ENCODE results near the gene ANO4. TPM values are rescaled to one million over a fixed set of nuclear protein-coding genes. Genes with fewer than 3 reads are reported as not detected.

ANO4 gene
- total and polyA plus RNA-seq, 5 donors from 2014 or later = not detected

GRCh38 chr12:100778967-100779590 lies 15.5 kb upstream of the ANO4 start:
- no peak for DNase-seq
- Mint-ChIP-seq H3K9me3 (peaks cover 0 to 4% (median 0%) of the 10 kb centered on the region in 7 donors), H3K4me1 (no peaks in the 10 kb centered on the region), H3K27me3 (peaks cover 5% of the 10 kb centered on the region), H3K27ac (no peak overlapping the region), H3K4me3 (no peak overlapping the region), H3K36me3 (no peaks in the 10 kb centered on the region)
- Histone ChIP-seq H3K36me3 (ENCODE audit: control insufficient read depth, insufficient read depth, low read length) (no peaks in the 10 kb centered on the region), H3K4me1 (ENCODE audit: control insufficient read depth, insufficient read depth, low read length, poor library complexity, severe bottlenecking) (no peaks in the 10 kb centered on the region), H3K27me3 (ENCODE audit: control insufficient read depth, insufficient read depth, low read length) (no peaks in the 10 kb centered on the region), H3K4me3 (ENCODE audit: low read depth, low read length) (no peak overlapping the region), H3K9me3 (ENCODE audit: control insufficient read depth in 2 of 2, low read length in 2 of 2) (no peaks in the 10 kb centered on the region), H3K27ac (ENCODE audit: insufficient read depth, low read length, poor library complexity, severe bottlenecking) (no peak overlapping the region)
- ATAC-seq (ENCODE audit: low read depth in 2 of 2) = no peak

DNA sequence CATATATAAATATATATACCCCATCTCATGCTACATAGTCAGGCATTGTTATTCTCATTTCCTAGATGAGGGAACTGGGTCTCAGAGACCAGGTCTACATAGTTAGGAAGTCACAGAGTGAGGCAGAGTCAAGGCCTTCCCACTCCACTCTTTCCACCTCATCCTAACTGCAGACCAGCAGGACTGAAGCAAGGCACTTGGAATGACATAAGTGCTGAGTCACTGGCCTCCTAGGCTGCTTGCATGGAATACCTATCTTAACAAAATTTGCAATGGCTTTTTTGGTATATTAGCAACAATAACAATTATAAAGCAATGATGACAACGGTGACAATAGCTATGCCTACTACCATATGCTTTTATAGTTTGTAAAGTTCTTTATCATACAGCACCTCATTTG lies 5.4 kb upstream of the ANO4 start:
- ATAC-seq (ENCODE audit: low read depth in 2 of 2) (no peak), DNase-seq (no peak)
- H3K27me3 ChIP-seq (ENCODE audit: control insufficient read depth, insufficient read depth, low read length) = no peaks in the 10 kb centered on the region
- Mint-ChIP-seq H3K36me3 (no peaks in the 10 kb centered on the region), H3K4me1 (no peaks in the 10 kb centered on the region), H3K4me3 (no peak overlapping the region), H3K27me3 (no peaks in the 10 kb centered on the region), H3K9me3 (peaks cover 0 to 5% (median 2%) of the 10 kb centered on the region in 7 donors), H3K27ac (no peak overlapping the region)
- H3K36me3 ChIP-seq (ENCODE audit: control insufficient read depth, insufficient read depth, low read length) = no peaks in the 10 kb centered on the region
- no peaks in the 10 kb centered on the region for H3K4me1 ChIP-seq (ENCODE audit: control insufficient read depth, insufficient read depth, low read length, poor library complexity, severe bottlenecking)
- no peaks in the 10 kb centered on the region for H3K9me3 ChIP-seq (ENCODE audit: control insufficient read depth in 2 of 2, low read length in 2 of 2)
- H3K27ac ChIP-seq (ENCODE audit: insufficient read depth, low read length, poor library complexity, severe bottlenecking) = no peak overlapping the region
- H3K4me3 ChIP-seq (ENCODE audit: low read depth, low read length) = no peak overlapping the region

GRCh38 chr12:100789975-100790374 lies 4.6 kb upstream of the ANO4 start:
- Mint-ChIP-seq H3K4me1 (no peaks in the 10 kb centered on the region), H3K27ac (no peak overlapping the region), H3K4me3 (no peak overlapping the region), H3K27me3 (no peaks in the 10 kb centered on the region), H3K36me3 (no peaks in the 10 kb centered on the region), H3K9me3 (peaks cover 0 to 5% (median 2%) of the 10 kb centered on the region in 7 donors)
- ATAC-seq (ENCODE audit: low read depth in 2 of 2) = no peak
- no peaks in the 10 kb centered on the region for H3K4me1 ChIP-seq (ENCODE audit: control insufficient read depth, insufficient read depth, low read length, poor library complexity, severe bottlenecking)
- H3K27me3 ChIP-seq (ENCODE audit: control insufficient read depth, insufficient read depth, low read length) = peaks cover 1% of the 10 kb centered on the region
- H3K27ac ChIP-seq (ENCODE audit: insufficient read depth, low read length, poor library complexity, severe bottlenecking) = no peak overlapping the region
- no peak overlapping the region for H3K4me3 ChIP-seq (ENCODE audit: low read depth, low read length)
- H3K36me3 ChIP-seq (ENCODE audit: control insufficient read depth, insufficient read depth, low read length) = no peaks in the 10 kb centered on the region
- DNase-seq = no peak
- H3K9me3 ChIP-seq (ENCODE audit: control insufficient read depth in 2 of 2, low read length in 2 of 2) = no peaks in the 10 kb centered on the region

- Mint-ChIP-seq H3K4me3 (no peak overlapping the region), H3K27me3 (no peaks in the 10 kb centered on the region), H3K36me3 (no peaks in the 10 kb centered on the region), H3K4me1 (no peaks in the 10 kb centered on the region), H3K9me3 (peaks cover 0 to 5% (median 2%) of the 10 kb centered on the region in 7 donors), H3K27ac (no peak overlapping the region)
- H3K4me3 ChIP-seq (ENCODE audit: low read depth, low read length) = no peak overlapping the region
- H3K27ac ChIP-seq (ENCODE audit: insufficient read depth, low read length, poor library complexity, severe bottlenecking) = no peak overlapping the region
- H3K9me3 ChIP-seq (ENCODE audit: control insufficient read depth in 2 of 2, low read length in 2 of 2) = no peaks in the 10 kb centered on the region
- peaks cover 2% of the 10 kb centered on the region for H3K27me3 ChIP-seq (ENCODE audit: control insufficient read depth, insufficient read depth, low read length)
- H3K4me1 ChIP-seq (ENCODE audit: control insufficient read depth, insufficient read depth, low read length, poor library complexity, severe bottlenecking) = no peaks in the 10 kb centered on the region
- no peaks in the 10 kb centered on the region for H3K36me3 ChIP-seq (ENCODE audit: control insufficient read depth, insufficient read depth, low read length)
- ATAC-seq (ENCODE audit: low read depth in 2 of 2) = no peak
- no peak for DNase-seq
Measured at GRCh38 chr12:100790552-100790951, 4.0 kb upstream of the ANO4 start.

DNA sequence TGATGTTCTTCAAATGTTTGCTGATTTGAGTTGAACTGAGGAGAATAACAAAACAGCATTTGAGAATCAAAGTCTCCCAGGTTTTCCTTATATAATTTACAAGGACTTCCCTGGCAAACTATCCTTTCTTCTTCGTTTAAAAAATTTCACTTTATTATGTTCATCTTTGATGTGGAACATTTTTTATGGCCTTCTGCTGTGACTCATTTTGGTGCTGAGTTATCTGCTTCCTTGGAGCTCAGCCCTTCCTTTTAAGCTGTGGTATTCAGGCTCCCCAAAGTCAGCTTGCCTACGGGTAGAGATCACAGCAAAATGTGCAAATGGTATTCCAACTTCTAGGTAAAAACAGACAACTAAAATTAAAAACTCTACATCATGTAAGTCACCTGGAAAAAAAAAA lies 1.4 kb upstream of the ANO4 start:
- Histone ChIP-seq H3K4me3 (ENCODE audit: low read depth, low read length) (no peak overlapping the region), H3K4me1 (ENCODE audit: control insufficient read depth, insufficient read depth, low read length, poor library complexity, severe bottlenecking) (no peaks in the 10 kb centered on the region), H3K9me3 (ENCODE audit: control insufficient read depth in 2 of 2, low read length in 2 of 2) (no peaks in the 10 kb centered on the region), H3K36me3 (ENCODE audit: control insufficient read depth, insufficient read depth, low read length) (no peaks in the 10 kb centered on the region), H3K27me3 (ENCODE audit: control insufficient read depth, insufficient read depth, low read length) (peaks cover 2% of the 10 kb centered on the region), H3K27ac (ENCODE audit: insufficient read depth, low read length, poor library complexity, severe bottlenecking) (no peak overlapping the region)
- Mint-ChIP-seq H3K9me3 (peaks cover 0 to 5% (median 0%) of the 10 kb centered on the region in 7 donors), H3K36me3 (no peaks in the 10 kb centered on the region), H3K27me3 (no peaks in the 10 kb centered on the region), H3K27ac (no peak overlapping the region), H3K4me1 (no peaks in the 10 kb centered on the region), H3K4me3 (no peak overlapping the region)
- DNase-seq = no peak
- ATAC-seq (ENCODE audit: low read depth in 2 of 2) = no peak

DNA sequence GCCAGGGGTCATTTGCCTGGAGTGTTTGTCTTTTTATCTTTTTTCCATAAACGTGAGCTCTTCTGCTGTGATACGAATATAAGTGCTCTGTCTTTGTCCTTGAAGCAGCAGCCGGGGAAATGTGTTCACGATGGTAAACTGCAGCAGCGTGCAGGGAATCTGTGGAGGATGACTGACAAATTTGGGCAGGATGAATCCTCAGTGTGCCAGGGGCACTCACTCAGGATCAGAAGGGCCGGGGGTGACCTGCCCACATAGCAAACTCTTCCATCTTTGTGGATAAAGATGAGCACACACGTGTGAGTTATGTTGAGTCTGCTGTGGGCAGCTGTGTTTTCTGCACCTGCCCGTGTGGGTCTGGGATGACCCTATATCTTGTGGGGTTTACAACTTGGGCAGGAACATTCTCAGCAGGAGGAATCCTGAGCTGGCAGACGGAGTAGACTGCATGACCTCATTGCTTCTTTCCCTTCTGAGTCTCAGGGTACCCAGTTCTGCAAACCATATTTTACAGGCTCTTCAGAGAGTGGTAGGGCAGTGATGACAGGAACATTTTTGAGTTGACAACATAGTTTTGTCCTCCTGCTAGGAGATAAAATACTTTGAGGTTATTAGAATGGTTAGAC lies 711 bp downstream of the ANO4 start:
- Mint-ChIP-seq H3K27me3 (no peaks in the 10 kb centered on the region), H3K27ac (no peak overlapping the region), H3K36me3 (no peaks in the 10 kb centered on the region), H3K4me1 (no peaks in the 10 kb centered on the region), H3K4me3 (no peak overlapping the region), H3K9me3 (peaks cover 0 to 2% (median 0%) of the 10 kb centered on the region in 7 donors)
- H3K4me3 ChIP-seq (ENCODE audit: low read depth, low read length) = no peak overlapping the region
- H3K27ac ChIP-seq (ENCODE audit: insufficient read depth, low read length, poor library complexity, severe bottlenecking) = no peak overlapping the region
- no peak for ATAC-seq (ENCODE audit: low read depth in 2 of 2)
- no peaks in the 10 kb centered on the region for H3K36me3 ChIP-seq (ENCODE audit: control insufficient read depth, insufficient read depth, low read length)
- DNase-seq = no peak
- H3K9me3 ChIP-seq (ENCODE audit: control insufficient read depth in 2 of 2, low read length in 2 of 2) = no peaks in the 10 kb centered on the region
- peaks cover 2% of the 10 kb centered on the region for H3K27me3 ChIP-seq (ENCODE audit: control insufficient read depth, insufficient read depth, low read length)
- no peaks in the 10 kb centered on the region for H3K4me1 ChIP-seq (ENCODE audit: control insufficient read depth, insufficient read depth, low read length, poor library complexity, severe bottlenecking)

DNA sequence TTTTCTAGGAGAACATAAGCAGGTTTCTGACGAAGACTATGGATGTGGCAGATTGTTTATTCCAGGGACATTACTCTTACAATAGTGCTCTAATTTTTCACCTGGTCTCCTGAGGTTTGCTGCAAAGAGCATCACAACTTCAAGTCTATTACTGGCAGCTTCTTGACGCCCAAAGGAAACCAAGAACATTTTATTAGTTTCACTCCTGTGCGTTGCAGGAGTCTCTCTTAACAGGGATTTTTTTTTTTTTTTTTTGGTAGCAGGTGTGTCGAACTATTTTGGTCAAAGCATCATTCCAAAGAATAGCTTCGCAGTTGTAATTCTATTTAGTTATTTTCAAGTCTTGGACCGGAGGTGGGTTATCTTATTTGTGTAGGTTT lies 1.2 kb downstream of the ANO4 start:
- Histone ChIP-seq H3K9me3 (ENCODE audit: control insufficient read depth in 2 of 2, low read length in 2 of 2) (no peaks in the 10 kb centered on the region), H3K36me3 (ENCODE audit: control insufficient read depth, insufficient read depth, low read length) (no peaks in the 10 kb centered on the region), H3K4me1 (ENCODE audit: control insufficient read depth, insufficient read depth, low read length, poor library complexity, severe bottlenecking) (no peaks in the 10 kb centered on the region), H3K27me3 (ENCODE audit: control insufficient read depth, insufficient read depth, low read length) (peaks cover 2% of the 10 kb centered on the region), H3K27ac (ENCODE audit: insufficient read depth, low read length, poor library complexity, severe bottlenecking) (no peak overlapping the region), H3K4me3 (ENCODE audit: low read depth, low read length) (no peak overlapping the region)
- Mint-ChIP-seq H3K4me3 (no peak overlapping the region), H3K36me3 (no peaks in the 10 kb centered on the region), H3K4me1 (no peaks in the 10 kb centered on the region), H3K27me3 (no peaks in the 10 kb centered on the region), H3K9me3 (peaks cover 0 to 2% (median 0%) of the 10 kb centered on the region in 7 donors), H3K27ac (no peak overlapping the region)
- ATAC-seq (ENCODE audit: low read depth in 2 of 2) = no peak
- no peak for DNase-seq

GRCh38 chr12:100796621-100797020 lies 2.0 kb downstream of the ANO4 start:
- Mint-ChIP-seq H3K9me3 (peaks cover 0 to 4% (median 0%) of the 10 kb centered on the region in 7 donors), H3K4me1 (no peaks in the 10 kb centered on the region), H3K27me3 (no peaks in the 10 kb centered on the region), H3K27ac (no peak overlapping the region), H3K4me3 (no peak overlapping the region), H3K36me3 (no peaks in the 10 kb centered on the region)
- H3K9me3 ChIP-seq (ENCODE audit: control insufficient read depth in 2 of 2, low read length in 2 of 2) = no peaks in the 10 kb centered on the region
- no peak overlapping the region for H3K27ac ChIP-seq (ENCODE audit: insufficient read depth, low read length, poor library complexity, severe bottlenecking)
- H3K36me3 ChIP-seq (ENCODE audit: control insufficient read depth, insufficient read depth, low read length) = no peaks in the 10 kb centered on the region
- H3K4me1 ChIP-seq (ENCODE audit: control insufficient read depth, insufficient read depth, low read length, poor library complexity, severe bottlenecking) = no peaks in the 10 kb centered on the region
- ATAC-seq (ENCODE audit: low read depth in 2 of 2) (no peak), DNase-seq (no peak)
- H3K27me3 ChIP-seq (ENCODE audit: control insufficient read depth, insufficient read depth, low read length) = peaks cover 2% of the 10 kb centered on the region
- no peak overlapping the region for H3K4me3 ChIP-seq (ENCODE audit: low read depth, low read length)

Data from CD4-positive, CD25-positive, alpha-beta regulatory T cell (primary cell).